Measurements from ENCODE around the gene TMEM14A. TPM values are rescaled to one million over a fixed set of nuclear protein-coding genes. Genes with fewer than 3 reads are reported as not detected.

The TMEM14A gene
- total RNA-seq, 1 experiment from 2014 or later = 45.6 TPM

- DNase-seq (ENCODE audit: low read depth, low spot score) (no peak), ATAC-seq (no peak)
- no peaks in the 10 kb centered on the region for H3K27me3 ChIP-seq (ENCODE audit: control insufficient read depth, insufficient read depth, low read length)
- intact Hi-C loops (cut with micrococcal nuclease; ENCODE audit: unreplicated experiment) = no loop called here
- H3K27ac ChIP-seq (ENCODE audit: low read length) = no peak overlapping the region
- H3K9me3 ChIP-seq (ENCODE audit: control insufficient read depth, insufficient read depth, low read depth, low read length) = no peaks in the 10 kb centered on the region
- ChIA-PET POLR2A (no interaction called here), CTCF (no interaction called here)
- TF ChIP-seq POLR2AphosphoS5 (IDR thresholded peaks at IDR 0.05; ENCODE audit: low read depth, low read length) (no peak), SIN3A (IDR thresholded peaks at IDR 0.05; ENCODE audit: borderline replicate concordance, insufficient read depth, low read depth, low read length) (no peak), REST (IDR thresholded peaks at IDR 0.05; ENCODE audit: insufficient read depth in 1 of 2, low read depth in 2 of 2, low read length in 1 of 2) (no peak), TCF7L2 (IDR thresholded peaks at IDR 0.05; ENCODE audit: low read depth, low read length) (no peak), CTCF (IDR thresholded peaks at IDR 0.05) (no peak)
- BruUV-seq (replicated peaks) = no TSS peak
- no peaks in the 10 kb centered on the region for H3K36me3 ChIP-seq (ENCODE audit: control insufficient read depth, insufficient read depth, low read length)
- H3K4me1 ChIP-seq (ENCODE audit: control insufficient read depth, insufficient read depth, low read length) = no peaks in the 10 kb centered on the region
- in situ Hi-C loops (cut with HindIII; ENCODE audit: low pct_unique_long_range_greater_than_20kb, low sequenced_read_pairs) = no loop called here
- H3K4me3 ChIP-seq (ENCODE audit: low read depth in 2 of 2, low read length in 2 of 2) = no peak overlapping the region
Measured at GRCh38 chr6:52647199-52647598, 23.7 kb upstream of the TMEM14A start.

GRCh38 chr6:52649536-52650160 lies 21.3 kb upstream of the TMEM14A start:
- no peak for ATAC-seq
- Histone ChIP-seq H3K4me3 (ENCODE audit: low read depth in 2 of 2, low read length in 2 of 2) (no peak overlapping the region), H3K4me1 (ENCODE audit: control insufficient read depth, insufficient read depth, low read length) (no peaks in the 10 kb centered on the region), H3K36me3 (ENCODE audit: control insufficient read depth, insufficient read depth, low read length) (no peaks in the 10 kb centered on the region), H3K27ac (ENCODE audit: low read length) (no peak overlapping the region), H3K27me3 (ENCODE audit: control insufficient read depth, insufficient read depth, low read length) (no peaks in the 10 kb centered on the region; the same call in 1 of the 2 replicates), H3K9me3 (ENCODE audit: control insufficient read depth, insufficient read depth, low read depth, low read length) (no peaks in the 10 kb centered on the region)
- in situ Hi-C loops (cut with HindIII; ENCODE audit: low pct_unique_long_range_greater_than_20kb, low sequenced_read_pairs) = no loop called here
- intact Hi-C loops (cut with micrococcal nuclease; ENCODE audit: unreplicated experiment) = no loop called here
- no TSS peak for BruUV-seq (replicated peaks)
- CTCF ChIA-PET = interaction anchor here (0.5 to 0.7 kb wide), 2 partner anchors 73 to 242 kb away, joined by 3 to 4 read pairs; no protein-coding TSS in a partner anchor
- DNase-seq (ENCODE audit: low read depth, low spot score) = no peak
- POLR2A ChIA-PET = interaction anchor here (0.6 kb wide), 1 partner anchor 129 kb away, joined by 4 read pairs; no protein-coding TSS in a partner anchor
- no peak for TF ChIP-seq SIN3A (IDR thresholded peaks at IDR 0.05; ENCODE audit: borderline replicate concordance, insufficient read depth, low read depth, low read length)
- no peak for TF ChIP-seq TCF7L2 (IDR thresholded peaks at IDR 0.05; ENCODE audit: low read depth, low read length)
- TF ChIP-seq CTCF (IDR thresholded peaks at IDR 0.05) = no peak
- no peak for TF ChIP-seq POLR2AphosphoS5 (IDR thresholded peaks at IDR 0.05; ENCODE audit: low read depth, low read length)
- TF ChIP-seq REST (IDR thresholded peaks at IDR 0.05; ENCODE audit: insufficient read depth in 1 of 2, low read depth in 2 of 2, low read length in 1 of 2) = no peak
